Naive thymus-derived CD4-positive, alpha-beta T cell (primary cell): Measurements from ENCODE around the gene GBGT1. TPM values are rescaled to one million over a fixed set of nuclear protein-coding genes. Genes with fewer than 3 reads are reported as not detected.
A peak's percentile ranks its signal among the peaks of the same experiment; 100 is the strongest.

Source experiments
- ATAC-seq: fragments of 150-1000 bp; cut with Tn5 transposase; 2 replicates; pipeline ENCODE4 v1.10.0; 2021; ENCODE audit warnings: mild to moderate bottlenecking, moderate library complexity
- CTCF ChIA-PET: fragments of 350-600 bp; sonication (Branson Sonifier 250); formaldehyde crosslinking; loops from one replicate; lab custom pipeline; 2021; ENCODE audit warnings: antibody characterized with exemption; lab: Charles Lee
- POLR2A ChIA-PET: fragments of 350-600 bp; sonication (Branson Sonifier 250); formaldehyde crosslinking; loops from one replicate; lab custom pipeline; 2021; ENCODE audit warnings: antibody characterized with exemption, inconsistent platforms; lab: Charles Lee
- DNase-seq, 9 donors: peaks; one replicate each; pipeline versions ENCODE4 v3.0.0 to v3.0.0-alpha.2; 2020 to 2022; ENCODE audit warnings: mixed read lengths in 1 of 9
- H3K27ac ChIP-seq: one replicate; pipeline ENCODE4 v1.7.0; 2013; ENCODE audit warnings: mild to moderate bottlenecking, low read depth, low read length, moderate library complexity
- H3K27me3 ChIP-seq, 2 donors: one replicate each; pipeline ENCODE4 v1.7.0; 2013; ENCODE audit warnings: low read length in 2 of 2, mild to moderate bottlenecking in 2 of 2, moderate library complexity in 2 of 2; ENCODE audit not compliant: control insufficient read depth in 2 of 2, insufficient read depth in 2 of 2
- H3K36me3 ChIP-seq, 3 experiments: 1 replicate in 2 of 3; 2 replicates in 1 of 3; pipeline ENCODE4 v1.7.0; 2013; ENCODE audit warnings: low read length in 3 of 3, mild to moderate bottlenecking in 3 of 3, moderate library complexity in 1 of 3; ENCODE audit not compliant: insufficient read depth in 3 of 3, control insufficient read depth in 2 of 3
- H3K4me1 ChIP-seq, 2 donors: one replicate each; pipeline ENCODE4 v1.7.0; 2013; ENCODE audit warnings: low read length in 2 of 2, mild to moderate bottlenecking in 2 of 2, moderate library complexity in 1 of 2; ENCODE audit not compliant: control insufficient read depth in 2 of 2, insufficient read depth in 2 of 2
- H3K4me3 ChIP-seq: 2 replicates; pipeline ENCODE4 v1.7.0; 2013; ENCODE audit warnings: mild to moderate bottlenecking, low read length
- H3K9me3 ChIP-seq, 3 experiments: 1 replicate in 2 of 3; 2 replicates in 1 of 3; pipeline ENCODE4 v1.7.0; 2013; ENCODE audit warnings: low read length in 3 of 3; ENCODE audit not compliant: control insufficient read depth in 2 of 3
- H3K27ac Mint-ChIP-seq, 9 donors: one replicate each; pipeline ENCODE4 v1.8.0; 2020 to 2022; ENCODE audit warnings: mixed read lengths in 9 of 9, mild to moderate bottlenecking in 8 of 9, moderate library complexity in 5 of 9, inconsistent platforms in 2 of 9
- H3K27me3 Mint-ChIP-seq, 5 donors: one replicate each; pipeline ENCODE4 v1.8.0; 2021 to 2022; ENCODE audit warnings: mixed read lengths in 5 of 5, mild to moderate bottlenecking in 1 of 5
- H3K36me3 Mint-ChIP-seq, 5 donors: one replicate each; pipeline ENCODE4 v1.8.0; 2020 to 2022; ENCODE audit warnings: mixed read lengths in 5 of 5, mild to moderate bottlenecking in 3 of 5, inconsistent platforms in 1 of 5
- H3K4me1 Mint-ChIP-seq, 7 donors: one replicate each; pipeline ENCODE4 v1.8.0; 2020 to 2022; ENCODE audit warnings: mixed read lengths in 7 of 7, mild to moderate bottlenecking in 3 of 7, inconsistent platforms in 1 of 7
- H3K4me3 Mint-ChIP-seq, 10 donors: one replicate each; pipeline ENCODE4 v1.8.0; 2020 to 2022; ENCODE audit warnings: mild to moderate bottlenecking in 10 of 10, mixed read lengths in 10 of 10, moderate library complexity in 6 of 10, inconsistent platforms in 2 of 10
- H3K9me3 Mint-ChIP-seq, 11 donors: one replicate each; pipeline ENCODE4 v1.8.0; 2020 to 2022; ENCODE audit warnings: mixed read lengths in 11 of 11, mild to moderate bottlenecking in 4 of 11, inconsistent platforms in 1 of 11, moderate library complexity in 1 of 11
- intact Hi-C, 2 donors: fragments of 100-400 bp; cut with micrococcal nuclease; formaldehyde crosslinking; loops; one replicate each; pipeline ENCODE4 v1.15.1; 2023
- polyA plus RNA-seq, 2 donors: library from polyadenylated mRNA; unstranded; fragments of 300-500 nt; fragmentation: Illumina TruSeq; gene quantifications; one replicate each; pipeline ENCODE4 v1.2.3, GENCODE V29; 2021
- total RNA-seq, 6 experiments: library from RNA in 5 of 6; stranded (reverse) in 5 of 6; gene quantifications; 1 replicate in 5 of 6; 2 replicates in 1 of 6; pipeline ENCODE4 v1.2.3 and lab custom pipeline; 2021 to 2026

GBGT1 gene
- total and polyA plus RNA-seq, 7 experiments from 2014 or later = 0.14 to 14.8 (median 4.8) TPM; not detected in 1

DNA sequence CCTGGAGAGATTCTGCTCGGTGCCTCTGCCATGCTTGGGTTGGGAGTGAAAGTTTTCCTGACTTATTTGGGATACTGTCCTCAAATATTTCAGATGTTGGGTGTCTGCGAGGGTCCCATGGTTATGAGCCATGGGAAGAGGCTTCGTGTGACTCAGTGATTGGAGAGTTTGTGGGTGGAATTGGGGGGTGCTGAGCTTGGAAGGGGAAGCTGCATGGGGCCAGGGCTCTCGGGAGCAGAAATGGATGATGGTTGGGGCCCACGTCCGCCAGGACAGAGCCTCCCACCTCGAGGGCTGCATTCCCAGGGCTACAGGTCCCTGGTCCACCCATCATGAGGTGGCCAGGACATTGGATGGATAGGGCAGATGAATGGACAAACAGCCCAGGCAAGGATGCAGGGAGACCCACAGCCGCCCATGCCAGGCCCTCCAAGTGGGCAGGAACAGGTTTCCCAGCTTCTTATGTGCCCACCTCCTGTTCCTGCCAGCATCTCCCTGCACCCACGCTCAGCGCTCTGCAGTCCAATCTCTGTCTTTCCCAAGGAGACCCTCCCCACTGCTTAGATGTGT is 39.9 kb upstream of the GBGT1 start:
- intact Hi-C loops = no loop called here
- H3K9me3 Mint-ChIP-seq = peaks cover 0 to 4% (median 0%) of the 10 kb centered on the region in 11 donors
- H3K27me3 Mint-ChIP-seq = peaks cover 6 to 30% (median 13%) of the 10 kb centered on the region in 5 donors
- H3K36me3 Mint-ChIP-seq = no peaks in the 10 kb centered on the region
- H3K27ac ChIP-seq = no peak overlapping the region
- no peak overlapping the region for H3K4me3 Mint-ChIP-seq
- POLR2A ChIA-PET = no interaction called here
- DNase-seq (peak in 1 of 9 donors; percentile 3), ATAC-seq (no peak)
- CTCF ChIA-PET = no interaction called here
- H3K4me1 ChIP-seq = no peaks in the 10 kb centered on the region
- peaks cover 0 to 14% (median 8%) of the 10 kb centered on the region in 7 donors for H3K4me1 Mint-ChIP-seq
- H3K9me3 ChIP-seq = no peaks in the 10 kb centered on the region
- no peak overlapping the region for H3K4me3 ChIP-seq
- H3K27ac Mint-ChIP-seq = no peak overlapping the region
- H3K27me3 ChIP-seq = no peaks in the 10 kb centered on the region
- no peaks in the 10 kb centered on the region for H3K36me3 ChIP-seq

DNA sequence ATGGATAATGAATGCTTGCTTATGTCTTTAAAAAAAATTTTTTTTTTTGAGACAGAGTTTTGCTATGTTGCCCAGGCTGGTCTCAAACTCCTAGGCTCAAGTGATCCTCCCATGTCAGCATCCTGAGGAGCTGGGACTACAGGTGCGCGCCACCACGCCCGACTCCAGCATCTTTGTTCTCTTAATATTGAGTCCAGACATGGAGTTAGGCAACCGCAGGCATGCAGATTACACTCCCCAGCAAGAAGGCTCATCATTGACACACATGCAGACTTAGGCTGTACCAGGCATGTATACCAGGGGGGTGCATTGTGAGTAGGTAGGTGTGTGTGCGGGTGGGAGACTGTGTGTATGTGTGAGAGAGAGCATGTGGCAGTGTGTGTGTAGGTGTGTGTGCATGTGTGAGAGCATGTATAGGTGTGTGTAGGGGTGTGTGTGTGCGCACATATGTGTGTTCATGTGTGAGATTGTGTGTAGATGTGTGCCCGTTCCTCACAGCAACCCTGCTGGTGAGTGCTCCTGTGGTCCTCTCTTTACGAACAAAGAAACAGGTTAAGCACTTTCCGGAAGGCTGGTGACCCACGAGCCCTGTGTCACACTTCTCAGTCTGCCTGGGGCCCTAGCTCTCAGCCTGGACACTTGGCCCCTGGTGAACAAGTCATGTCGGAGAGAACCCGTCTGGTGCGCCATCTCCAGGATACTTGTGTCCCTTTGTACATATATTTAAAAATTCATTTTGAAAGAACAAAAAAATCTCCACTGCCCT is 39.2 kb upstream of the GBGT1 start:
- H3K9me3 ChIP-seq = no peaks in the 10 kb centered on the region
- no peak overlapping the region for H3K27ac ChIP-seq
- H3K27me3 Mint-ChIP-seq = peaks cover 7 to 30% (median 13%) of the 10 kb centered on the region in 5 donors
- DNase-seq = peak in 1 of 9 donors; percentile 6
- H3K4me1 Mint-ChIP-seq = peaks cover 0 to 14% (median 8%) of the 10 kb centered on the region in 7 donors
- intact Hi-C loops = no loop called here
- ChIA-PET CTCF (interaction anchor here (0.7 to 2.1 kb wide), 2 partner anchors 16 to 22 kb away, joined by 3 to 8 read pairs; no protein-coding TSS in a partner anchor), POLR2A (no interaction called here)
- H3K36me3 Mint-ChIP-seq = no peaks in the 10 kb centered on the region
- no peaks in the 10 kb centered on the region for H3K36me3 ChIP-seq
- no peaks in the 10 kb centered on the region for H3K27me3 ChIP-seq
- no peak for ATAC-seq
- no peak overlapping the region for H3K4me3 Mint-ChIP-seq
- peaks cover 0 to 4% (median 0%) of the 10 kb centered on the region in 11 donors for H3K9me3 Mint-ChIP-seq
- no peak overlapping the region for H3K4me3 ChIP-seq
- H3K4me1 ChIP-seq = no peaks in the 10 kb centered on the region
- no peak overlapping the region for H3K27ac Mint-ChIP-seq

DNA sequence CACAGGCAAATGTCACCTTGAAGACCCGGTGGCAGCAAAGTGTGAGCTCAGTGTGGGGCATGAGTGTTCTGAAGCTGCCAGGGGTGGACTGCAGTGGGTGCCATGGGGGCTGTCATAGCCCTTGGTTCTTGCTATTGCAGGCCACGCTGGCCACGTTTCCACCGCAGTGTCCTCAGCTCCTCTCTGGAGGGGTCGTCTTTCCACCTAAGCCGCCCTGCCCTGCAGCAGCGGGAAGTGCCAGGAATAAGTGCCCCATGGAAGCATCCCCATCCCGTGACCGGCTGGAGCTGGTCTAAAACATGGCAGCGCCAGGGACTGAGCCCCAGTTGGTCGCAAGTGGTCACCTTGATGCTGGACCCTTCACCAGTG is 38.4 kb upstream of the GBGT1 start:
- intact Hi-C loops = no loop called here
- Histone ChIP-seq H3K36me3 (no peaks in the 10 kb centered on the region), H3K4me3 (no peak overlapping the region), H3K4me1 (no peaks in the 10 kb centered on the region), H3K27me3 (no peaks in the 10 kb centered on the region), H3K27ac (no peak overlapping the region), H3K9me3 (no peaks in the 10 kb centered on the region)
- POLR2A ChIA-PET = no interaction called here
- Mint-ChIP-seq H3K9me3 (peaks cover 0 to 4% (median 0%) of the 10 kb centered on the region in 11 donors), H3K36me3 (no peaks in the 10 kb centered on the region), H3K27ac (no peak overlapping the region), H3K4me3 (no peak overlapping the region), H3K27me3 (peaks cover 7 to 26% (median 13%) of the 10 kb centered on the region in 5 donors), H3K4me1 (peaks cover 0 to 14% (median 8%) of the 10 kb centered on the region in 7 donors)
- CTCF ChIA-PET = interaction anchor here (0.7 to 2.1 kb wide), 2 partner anchors 15 to 22 kb away, joined by 3 to 8 read pairs; no protein-coding TSS in a partner anchor
- no peak for ATAC-seq
- no peak for DNase-seq

DNA sequence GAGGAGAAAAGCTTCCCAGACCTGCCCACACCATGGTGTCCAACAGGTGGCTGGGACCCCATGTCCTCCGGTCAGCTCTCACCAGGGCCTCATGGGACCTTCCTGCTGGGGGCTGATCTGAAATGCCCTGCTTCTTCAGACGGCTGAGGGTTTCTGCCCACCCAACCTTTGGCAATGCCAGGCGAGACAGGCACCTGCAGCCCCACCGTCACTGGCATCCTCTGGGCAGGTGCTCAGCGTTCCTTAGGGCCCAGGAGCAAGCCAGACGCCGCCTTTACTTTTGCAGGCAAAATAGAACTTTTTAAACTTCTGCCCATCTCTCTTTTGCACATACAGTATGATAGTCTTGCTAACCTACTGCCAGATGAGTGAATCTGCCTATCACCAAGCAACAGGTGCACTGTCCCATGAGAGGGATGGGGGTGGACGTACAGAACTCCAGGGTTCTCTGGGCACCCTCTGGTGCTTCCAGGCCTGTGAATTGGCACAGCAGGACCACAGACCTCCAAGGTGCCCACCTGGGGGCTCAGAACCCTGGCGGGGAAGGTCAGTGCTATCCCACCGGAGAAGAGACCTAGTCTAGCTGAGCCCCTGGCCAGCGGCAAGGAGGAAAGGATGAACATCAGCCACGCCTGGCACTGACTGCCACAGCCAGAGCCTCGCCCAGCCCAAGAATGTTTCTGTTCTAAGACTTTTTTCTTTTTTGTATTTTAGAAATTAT is 37.9 kb upstream of the GBGT1 start:
- ChIA-PET CTCF (interaction anchor here (2.1 kb wide), 1 partner anchor 15 kb away, joined by 8 read pairs; no protein-coding TSS in a partner anchor), POLR2A (interaction anchor here (0.6 kb wide), 1 partner anchor 557 kb away, joined by 3 read pairs; no protein-coding TSS in a partner anchor)
- intact Hi-C loops = no loop called here
- Histone ChIP-seq H3K4me1 (no peaks in the 10 kb centered on the region), H3K27me3 (no peaks in the 10 kb centered on the region), H3K4me3 (no peak overlapping the region), H3K9me3 (no peaks in the 10 kb centered on the region), H3K36me3 (no peaks in the 10 kb centered on the region), H3K27ac (no peak overlapping the region)
- H3K27me3 Mint-ChIP-seq = peaks cover 7 to 29% (median 13%) of the 10 kb centered on the region in 5 donors
- H3K9me3 Mint-ChIP-seq = peaks cover 0 to 4% (median 0%) of the 10 kb centered on the region in 11 donors
- no peak overlapping the region for H3K27ac Mint-ChIP-seq
- no peaks in the 10 kb centered on the region for H3K36me3 Mint-ChIP-seq
- peaks cover 0 to 14% (median 8%) of the 10 kb centered on the region in 7 donors for H3K4me1 Mint-ChIP-seq
- no peak overlapping the region for H3K4me3 Mint-ChIP-seq
- ATAC-seq (no peak), DNase-seq (no peak)

DNA sequence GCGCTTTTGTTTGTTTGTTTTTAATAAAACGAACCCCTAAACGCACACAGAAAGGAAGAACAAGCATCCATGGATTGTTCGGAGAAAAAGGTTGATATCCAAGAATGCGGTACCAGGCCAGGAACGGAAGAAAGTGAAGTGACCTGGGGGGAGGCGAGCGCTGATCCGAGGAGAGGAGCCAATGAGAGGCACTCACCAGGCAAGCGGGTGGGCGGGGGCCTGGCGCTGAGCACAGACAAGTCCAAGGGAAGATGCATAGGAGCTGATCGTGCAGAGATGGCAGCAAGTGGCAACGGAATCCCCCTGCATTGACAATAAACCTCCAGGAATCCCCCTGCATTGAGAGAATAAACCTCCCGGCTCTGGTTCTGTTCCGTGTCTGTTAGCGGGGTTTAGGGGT is 36.9 kb upstream of the GBGT1 start:
- POLR2A ChIA-PET = no interaction called here
- Histone ChIP-seq H3K36me3 (no peaks in the 10 kb centered on the region), H3K9me3 (no peaks in the 10 kb centered on the region), H3K27ac (no peak overlapping the region), H3K27me3 (no peaks in the 10 kb centered on the region), H3K4me3 (no peak overlapping the region), H3K4me1 (no peaks in the 10 kb centered on the region)
- no peaks in the 10 kb centered on the region for H3K36me3 Mint-ChIP-seq
- intact Hi-C loops = no loop called here
- ATAC-seq (no peak), DNase-seq (no peak)
- peak overlapping the region in 1 of 9 donors; percentile 64 for H3K27ac Mint-ChIP-seq
- H3K4me3 Mint-ChIP-seq = peak overlapping the region in 1 of 10 donors; percentile 79
- peaks cover 7 to 24% (median 13%) of the 10 kb centered on the region in 5 donors for H3K27me3 Mint-ChIP-seq
- H3K4me1 Mint-ChIP-seq = peaks cover 0 to 14% (median 8%) of the 10 kb centered on the region in 7 donors
- CTCF ChIA-PET = no interaction called here
- peaks cover 0 to 4% (median 0%) of the 10 kb centered on the region in 11 donors for H3K9me3 Mint-ChIP-seq

DNA sequence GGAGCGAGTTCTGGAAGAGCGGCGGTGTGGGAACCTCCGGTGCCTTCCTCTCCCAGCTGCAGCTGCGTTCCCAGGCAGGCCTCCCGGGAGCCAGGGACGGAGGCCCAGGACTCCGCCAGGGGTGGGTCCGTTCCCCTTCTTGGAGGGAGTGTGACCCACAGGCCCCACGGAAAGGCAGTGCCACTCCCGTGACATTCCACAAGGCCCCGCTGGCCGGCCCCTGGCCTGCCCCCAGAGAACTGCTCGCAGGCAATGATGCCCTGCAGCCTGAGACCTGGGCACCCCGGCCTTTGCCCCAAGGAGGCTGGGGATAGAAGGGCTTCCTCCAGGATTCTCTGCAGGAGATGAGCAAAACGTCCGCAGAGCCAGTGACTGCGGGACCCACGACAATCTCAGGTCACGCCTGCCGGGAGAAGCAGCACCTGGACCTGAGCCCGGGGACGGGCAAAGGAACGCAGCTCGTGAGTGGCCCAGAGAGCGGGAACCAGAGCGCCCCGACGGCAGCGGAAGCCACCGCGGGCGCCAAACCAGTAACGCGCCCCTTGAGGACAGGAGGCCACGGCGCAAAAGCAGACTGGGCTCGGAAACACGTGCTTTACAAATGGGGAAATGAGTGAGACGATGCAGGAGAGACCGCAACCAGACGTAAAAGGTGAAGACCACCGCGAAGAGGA is 36.1 kb upstream of the GBGT1 start:
- DNase-seq (peak in 5 of 9 donors; percentile 33 to 55 (median 40)), ATAC-seq (peak; percentile 76)
- peak overlapping the region in 9 of 10 donors; percentile 65 to 87 (median 78) for H3K4me3 Mint-ChIP-seq
- Histone ChIP-seq H3K36me3 (no peaks in the 10 kb centered on the region), H3K9me3 (no peaks in the 10 kb centered on the region), H3K27ac (no peak overlapping the region), H3K4me3 (no peak overlapping the region), H3K27me3 (no peaks in the 10 kb centered on the region), H3K4me1 (no peaks in the 10 kb centered on the region)
- intact Hi-C loops = no loop called here
- no peaks in the 10 kb centered on the region for H3K36me3 Mint-ChIP-seq
- H3K27me3 Mint-ChIP-seq = peaks cover 10 to 24% (median 17%) of the 10 kb centered on the region in 5 donors
- ChIA-PET CTCF (no interaction called here), POLR2A (no interaction called here)
- peaks cover 0 to 14% (median 8%) of the 10 kb centered on the region in 7 donors for H3K4me1 Mint-ChIP-seq
- peak overlapping the region in 5 of 9 donors; percentile 28 to 73 (median 64) for H3K27ac Mint-ChIP-seq
- peaks cover 0 to 4% (median 0%) of the 10 kb centered on the region in 11 donors for H3K9me3 Mint-ChIP-seq
